ENCODE data around the gene MC2R.

GRCh38 chr18:13914756-13915155 lies 580 bp downstream of the MC2R start:
- TF ChIP-seq, protein P1, sequence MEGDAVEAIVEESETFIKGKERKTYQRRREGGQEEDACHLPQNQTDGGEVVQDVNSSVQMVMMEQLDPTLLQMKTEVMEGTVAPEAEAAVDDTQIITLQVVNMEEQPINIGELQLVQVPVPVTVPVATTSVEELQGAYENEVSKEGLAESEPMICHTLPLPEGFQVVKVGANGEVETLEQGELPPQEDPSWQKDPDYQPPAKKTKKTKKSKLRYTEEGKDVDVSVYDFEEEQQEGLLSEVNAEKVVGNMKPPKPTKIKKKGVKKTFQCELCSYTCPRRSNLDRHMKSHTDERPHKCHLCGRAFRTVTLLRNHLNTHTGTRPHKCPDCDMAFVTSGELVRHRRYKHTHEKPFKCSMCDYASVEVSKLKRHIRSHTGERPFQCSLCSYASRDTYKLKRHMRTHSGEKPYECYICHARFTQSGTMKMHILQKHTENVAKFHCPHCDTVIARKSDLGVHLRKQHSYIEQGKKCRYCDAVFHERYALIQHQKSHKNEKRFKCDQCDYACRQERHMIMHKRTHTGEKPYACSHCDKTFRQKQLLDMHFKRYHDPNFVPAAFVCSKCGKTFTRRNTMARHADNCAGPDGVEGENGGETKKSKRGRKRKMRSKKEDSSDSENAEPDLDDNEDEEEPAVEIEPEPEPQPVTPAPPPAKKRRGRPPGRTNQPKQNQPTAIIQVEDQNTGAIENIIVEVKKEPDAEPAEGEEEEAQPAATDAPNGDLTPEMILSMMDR (IDR thresholded peaks at IDR 0.05): no peak
- no peak for TF ChIP-seq ZFX (IDR thresholded peaks at IDR 0.05; ENCODE audit: borderline replicate concordance)

Measured in 22Rv1 (cell line).